HG02571 (cell line): ENCODE measurements around the gene OR10K1.
"Not testable (repeated sequence)": the region's sequence is repeated elsewhere in the genome, so short reads cannot be mapped to it uniquely, and the experiment has no call there.

Experiments used
- ATAC-seq: cut with Tn5 transposase; IDR thresholded peaks from one replicate; pipeline ENCODE4 v1.9.1; 2021; ENCODE audit warnings: mild to moderate bottlenecking, moderate library complexity; ENCODE audit not compliant: unreplicated experiment

OR10K1 gene

DNA sequence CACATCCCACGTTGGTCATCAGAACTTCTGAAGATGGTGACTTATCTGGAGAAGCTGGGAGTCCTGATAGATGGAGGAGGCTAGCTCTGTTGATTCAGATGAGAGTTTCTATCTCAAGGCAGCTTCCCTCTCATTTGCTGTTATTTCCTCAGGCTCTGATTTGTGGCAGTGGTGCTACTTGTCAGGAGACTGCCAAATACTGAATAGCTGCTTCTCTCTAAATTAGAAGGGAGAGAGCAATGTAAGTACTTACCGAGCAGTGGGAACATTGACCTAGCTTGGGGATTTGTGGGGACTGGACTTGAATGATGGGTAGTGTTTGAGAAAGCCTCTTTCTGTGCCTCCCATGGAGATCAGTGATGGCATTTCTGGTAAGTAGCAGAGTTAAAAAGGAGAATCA, at the start of gene OR10K1:
Gene OR10K1, plus strand, starts transcription at position 301 of the 400 bp plus-strand sequence. CDS start 3,728 bp downstream, outside the sequence.
- ATAC-seq: no peak

DNA sequence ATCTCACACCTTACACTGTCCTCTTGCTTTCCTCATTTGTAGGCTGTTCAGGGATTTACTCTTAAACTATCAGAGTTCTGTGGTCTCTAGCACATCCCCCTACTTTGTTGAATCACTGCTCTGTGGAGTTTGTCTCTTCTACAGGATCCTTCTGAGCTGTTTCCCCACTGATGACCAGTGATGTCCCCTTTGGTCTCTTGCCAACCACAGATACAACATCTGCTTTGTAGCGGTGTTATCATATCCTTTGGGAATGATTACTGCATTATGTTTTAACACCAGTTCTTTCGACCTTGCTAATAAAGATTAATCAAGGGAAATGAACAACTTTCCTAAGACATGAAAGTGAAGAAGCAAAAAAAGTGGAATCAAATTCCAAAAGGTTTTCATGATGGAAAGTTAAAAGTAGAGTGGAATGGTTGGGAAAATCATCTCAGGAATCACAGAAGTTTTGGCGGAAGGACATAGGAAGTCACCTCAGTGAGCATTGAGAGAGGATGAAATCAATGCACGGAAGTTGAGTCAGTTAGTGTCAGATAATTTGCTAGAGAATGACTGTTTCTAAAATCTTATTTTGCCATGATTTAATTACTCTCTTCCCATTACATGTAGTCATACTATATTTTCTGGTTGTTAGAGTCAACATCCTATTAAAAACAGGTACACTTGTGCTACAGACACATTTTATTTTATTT, 46.8 kb upstream of the OR10K1 start:
- no peak for ATAC-seq

DNA sequence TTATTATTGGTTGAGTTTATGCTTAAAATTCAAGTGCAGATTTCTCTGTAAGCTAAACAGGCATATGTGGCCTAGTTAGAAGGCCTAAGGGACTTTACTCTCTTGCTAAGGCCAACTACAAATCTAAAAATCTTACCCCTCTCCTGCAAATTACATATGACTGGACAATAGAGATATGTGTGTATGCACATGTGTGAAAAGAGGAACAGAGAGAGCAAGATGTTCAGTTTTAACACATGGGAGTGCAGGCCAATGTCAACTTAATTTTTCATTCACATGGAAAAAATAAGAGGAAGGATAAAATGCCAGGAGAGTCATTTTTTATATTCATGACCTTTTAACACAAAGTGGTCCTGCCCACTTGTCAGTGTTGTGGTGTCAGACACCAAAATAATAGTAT, 44.0 kb upstream of the OR10K1 start:
- no peak for ATAC-seq

DNA sequence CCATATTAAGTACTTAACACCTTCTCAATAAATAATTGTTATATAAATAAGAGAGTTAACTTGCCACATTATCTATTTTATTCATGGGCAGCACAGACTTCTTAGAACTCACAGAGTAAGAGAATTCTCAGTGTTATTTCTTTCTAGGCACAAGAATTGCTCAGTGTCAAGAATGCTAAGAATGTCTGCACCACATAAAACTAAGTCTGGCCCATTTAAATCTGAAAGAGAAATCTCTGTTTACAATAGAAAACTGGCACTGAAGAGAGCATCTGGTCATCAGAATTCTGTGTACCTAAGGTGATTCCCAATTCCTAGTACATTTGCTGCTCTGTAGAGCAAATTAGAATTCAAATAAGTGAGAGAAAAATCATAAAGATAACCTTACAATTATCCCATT, 39.4 kb upstream of the OR10K1 start:
- no peak for ATAC-seq

GRCh38 chr1:158425027-158425426, 36.6 kb upstream of the OR10K1 start:
- no peak for ATAC-seq

GRCh38 chr1:158426137-158426536, 35.5 kb upstream of the OR10K1 start, which contains the start of gene OR10K2:
Gene OR10K2, minus strand, starts transcription at chr1:158426237. Its CDS starts 5,371 bp downstream, at chr1:158420866.
- no peak for ATAC-seq

GRCh38 chr1:158430163-158430562, 31.5 kb upstream of the OR10K1 start:
- ATAC-seq: not testable (repeated sequence)

DNA sequence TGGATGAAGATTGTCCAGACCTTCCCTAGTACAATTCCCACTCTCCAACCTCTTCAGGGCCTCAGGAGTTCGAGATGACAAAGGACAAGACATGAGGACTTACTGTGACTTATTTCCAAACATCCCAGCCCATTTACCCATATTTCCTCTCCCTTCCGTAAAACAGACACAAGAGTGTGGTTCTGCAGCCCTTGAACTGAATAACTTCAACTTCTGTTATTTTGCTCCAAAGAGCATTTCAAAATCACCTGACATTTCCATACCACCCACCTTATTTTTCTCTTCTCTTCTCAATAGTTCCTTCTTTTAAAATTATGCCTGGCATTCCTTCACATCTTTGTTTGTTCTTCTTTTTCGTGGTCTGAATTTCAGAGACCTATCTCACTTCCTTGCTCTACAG, 26.9 kb upstream of the OR10K1 start:
- ATAC-seq: no peak

- ATAC-seq: no peak
Measured at GRCh38 chr1:158445376-158445775, 16.3 kb upstream of the OR10K1 start.

- ATAC-seq: no peak
Measured at GRCh38 chr1:158454537-158454936, 7.1 kb upstream of the OR10K1 start.

- ATAC-seq: no peak
Measured at GRCh38 chr1:158457246-158457645, 4.4 kb upstream of the OR10K1 start.

- ATAC-seq: no peak
Measured at GRCh38 chr1:158458263-158458662, 3.4 kb upstream of the OR10K1 start.

GRCh38 chr1:158471920-158472319, 10.3 kb downstream of the OR10K1 start, which contains the start of gene OR10R2:
Gene OR10R2, plus strand, starts transcription at chr1:158472220. Its CDS starts 106 bp downstream, at chr1:158472326.
- no peak for ATAC-seq

DNA sequence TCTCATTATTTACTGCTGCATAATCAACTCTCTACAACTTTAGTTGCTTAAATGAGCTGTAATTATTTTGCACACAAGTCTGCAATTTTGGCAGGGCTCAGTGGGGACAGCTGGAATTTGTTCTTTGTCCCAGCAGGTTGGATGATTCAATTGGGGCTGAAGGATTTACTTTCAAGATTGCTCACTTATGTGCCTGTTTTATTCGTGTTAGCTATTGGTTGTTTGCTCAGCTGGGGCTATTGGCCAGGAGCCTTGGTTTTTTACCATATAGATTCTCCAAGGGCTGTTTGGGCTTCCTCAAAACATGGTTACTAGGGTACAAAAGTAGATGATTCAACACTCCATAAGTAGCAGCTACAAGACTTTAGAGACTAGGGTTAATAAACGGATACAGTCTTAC, 23.8 kb downstream of the OR10K1 start:
- ATAC-seq: no peak

- ATAC-seq: no peak
Measured at GRCh38 chr1:158491316-158491715, 29.7 kb downstream of the OR10K1 start.

GRCh38 chr1:158493054-158493453, 31.4 kb downstream of the OR10K1 start:
- ATAC-seq: no peak

DNA sequence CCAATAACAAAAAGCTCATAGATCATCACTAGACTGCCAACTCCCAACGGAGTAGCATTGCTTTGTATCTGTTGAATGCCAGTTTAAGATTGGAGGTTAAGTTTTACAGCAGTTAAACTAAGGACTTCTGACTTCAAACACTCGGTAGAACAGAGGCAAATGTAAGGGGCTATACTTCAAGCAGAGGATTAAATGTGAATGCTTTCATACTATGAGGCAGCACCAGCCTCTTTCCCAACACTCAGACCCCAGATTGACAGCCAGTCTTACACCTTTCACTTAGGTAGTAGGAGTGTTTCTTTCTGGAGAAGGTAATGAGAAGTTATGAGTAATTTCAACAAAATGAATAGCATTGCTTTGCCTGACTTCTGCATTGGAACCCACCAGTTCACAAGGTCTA, 33.2 kb downstream of the OR10K1 start:
- ATAC-seq: no peak

GRCh38 chr1:158496374-158496773, 34.7 kb downstream of the OR10K1 start:
- no peak for ATAC-seq

DNA sequence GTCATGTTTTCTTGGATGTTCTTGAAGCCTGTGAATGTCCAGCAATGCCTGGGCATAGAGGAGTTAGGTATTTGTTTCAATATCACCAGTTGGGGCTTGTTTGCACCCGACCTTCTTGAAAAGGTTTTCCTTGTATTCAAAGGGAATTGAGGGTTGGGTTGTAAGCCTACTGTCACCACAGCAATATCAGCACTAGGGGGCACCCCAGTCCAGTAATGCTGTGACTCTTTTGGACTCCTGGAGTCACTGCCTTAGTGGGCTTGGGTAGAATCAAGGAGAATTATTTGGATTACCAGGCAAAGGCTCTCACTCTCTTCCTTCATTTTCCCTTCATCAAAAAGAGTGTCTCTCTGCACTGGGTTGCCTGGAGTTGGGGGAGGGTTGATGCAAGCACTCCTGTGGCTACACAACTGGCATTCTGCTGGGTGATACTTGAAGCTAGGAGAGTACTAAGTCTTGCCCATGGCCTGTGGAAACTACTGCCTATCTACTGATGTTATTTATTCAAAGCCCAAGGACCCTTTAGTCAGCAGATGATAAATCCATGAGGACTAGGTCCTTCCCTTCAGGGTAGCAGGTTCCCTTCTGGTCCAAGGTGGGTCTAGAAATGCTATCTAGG, 44.8 kb downstream of the OR10K1 start:
- no peak for ATAC-seq

- ATAC-seq: no peak
Measured at GRCh38 chr1:158507511-158507910, 45.9 kb downstream of the OR10K1 start.

DNA sequence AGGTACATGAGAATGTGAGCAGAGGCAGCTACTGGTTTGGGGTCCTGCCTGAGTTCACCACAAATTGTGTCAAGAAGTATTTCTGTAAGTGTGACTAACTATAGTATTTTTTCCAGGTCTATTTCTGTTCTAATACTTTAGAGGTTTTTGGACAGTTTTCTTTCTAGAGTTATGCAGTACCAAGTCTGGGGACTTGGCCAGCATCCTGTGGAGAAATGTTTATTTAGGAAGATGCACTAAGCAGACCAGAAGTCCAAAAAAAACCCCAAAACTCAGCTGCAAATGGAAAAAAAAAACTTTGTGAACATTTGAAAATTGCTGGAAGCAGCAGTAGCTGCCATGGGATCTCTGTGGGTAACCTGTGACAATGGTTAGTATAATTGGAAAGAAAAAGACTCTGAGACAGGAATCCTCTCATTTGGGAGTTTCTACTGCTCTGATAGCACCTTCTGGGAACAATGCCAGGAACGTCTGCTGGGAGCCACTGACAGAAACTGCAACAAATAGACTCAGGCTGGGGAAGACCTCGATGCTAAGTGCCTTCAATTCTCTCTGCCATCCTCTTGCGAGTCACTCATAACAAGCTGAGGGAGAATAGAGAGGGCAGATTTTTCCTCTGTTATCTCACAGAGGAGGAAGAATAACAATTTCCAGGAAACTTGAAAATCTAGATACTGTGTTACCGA, 48.0 kb downstream of the OR10K1 start:
- no peak for ATAC-seq

DNA sequence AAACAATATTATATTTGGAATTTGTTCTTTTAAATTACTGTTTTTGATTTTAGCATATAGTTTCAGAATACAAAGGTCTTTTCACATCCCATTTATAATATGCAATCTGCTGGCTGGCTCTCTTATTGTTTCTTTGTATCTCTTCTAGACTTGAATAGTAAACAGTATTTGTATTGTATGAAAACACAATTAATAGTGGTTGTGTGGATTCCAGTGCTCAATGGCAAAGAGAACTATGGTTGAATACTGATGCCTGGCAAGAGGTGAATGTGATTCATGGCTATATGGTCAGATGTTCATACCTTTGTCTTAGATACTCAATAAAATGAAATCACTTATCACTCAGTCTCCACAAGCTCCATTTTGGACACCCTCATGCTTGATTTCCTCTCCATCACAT, 55.3 kb downstream of the OR10K1 start:
- no peak for ATAC-seq
